IMR-90 (cell line): Measurements from ENCODE around the gene BOD1. TPM values are rescaled to one million over a fixed set of nuclear protein-coding genes. Genes with fewer than 3 reads are reported as not detected.
A peak's percentile ranks its signal among the peaks of the same experiment; 100 is the strongest.
"Not testable (repeated sequence)": the region's sequence is repeated elsewhere in the genome, so short reads cannot be mapped to it uniquely, and the experiment has no call there.

Experiments
- ATAC-seq: fragments of 200-7000 bp; cut with Tn5 transposase; 2 replicates; pipeline ENCODE4 v1.9.1; 2020; ENCODE audit warnings: low read depth, mild to moderate bottlenecking, moderate library complexity
- BruUV-seq: library from RNA; stranded (reverse); fragments of 400-500 nt; replicated peaks from 2 replicates; lab custom pipeline; 2021; lab: Mats Ljungman, UMichigan
- CTCF ChIA-PET: fragments of 300-600 bp; formaldehyde crosslinking; extraction: SDS; loops from one replicate; lab custom pipeline; 2021; ENCODE audit warnings: antibody characterized with exemption; lab: Yijun Ruan, JAX
- POLR2A ChIA-PET: fragments of 300-600 bp; sonication (Branson Sonifier 250); formaldehyde crosslinking; loops from one replicate; lab custom pipeline; 2022; ENCODE audit warnings: antibody characterized with exemption; ENCODE audit not compliant: unreplicated experiment; lab: Charles Lee
- DNase-seq: peaks from one replicate; pipeline ENCODE4 v3.0.0; 2013
- H2AFZ ChIP-seq: replicated peaks from 2 replicates; pipeline ENCODE3; 2013; ENCODE audit warnings: low read length, mild to moderate bottlenecking; ENCODE audit not compliant: poor library complexity
- H2AK5ac ChIP-seq: 2 replicates; pipeline ENCODE4 v1.6.1; 2013; ENCODE audit warnings: low read depth, low read length, inconsistent platforms
- H2AK9ac ChIP-seq: replicated peaks from 2 replicates; pipeline ENCODE3; 2013; ENCODE audit warnings: mild to moderate bottlenecking, low read depth, low read length, moderate library complexity; ENCODE audit not compliant: poor library complexity
- H2BK120ac ChIP-seq: 2 replicates; pipeline ENCODE4 v1.6.1; 2013; ENCODE audit warnings: low read depth, low read length, inconsistent platforms
- H2BK15ac ChIP-seq: 3 replicates; pipeline ENCODE4 v1.6.1; 2013; ENCODE audit warnings: low read depth, low read length, inconsistent platforms
- H2BK20ac ChIP-seq: 2 replicates; pipeline ENCODE4 v1.6.1; 2013; ENCODE audit warnings: low read depth, mild to moderate bottlenecking, inconsistent platforms, low read length, moderate library complexity
- H2BK5ac ChIP-seq: 2 replicates; pipeline ENCODE4 v1.6.1; 2013; ENCODE audit warnings: mild to moderate bottlenecking, low read depth, low read length, inconsistent platforms; ENCODE audit not compliant: poor library complexity, severe bottlenecking
- H3K14ac ChIP-seq: replicated peaks from 2 replicates; pipeline ENCODE4 v1.6.1; 2013; ENCODE audit warnings: low read depth, low read length, inconsistent platforms
- H3K18ac ChIP-seq: 2 replicates; pipeline ENCODE4 v1.6.1; 2013; ENCODE audit warnings: low read depth, low read length, control low read depth
- H3K23ac ChIP-seq: 2 replicates; pipeline ENCODE4 v1.6.1; 2013; ENCODE audit warnings: low read depth, low read length, inconsistent platforms
- H3K27ac ChIP-seq: 2 replicates; pipeline ENCODE4 v1.5.1; 2013; ENCODE audit warnings: mild to moderate bottlenecking, control low read depth, low read length; ENCODE audit not compliant: insufficient read depth
- H3K27me3 ChIP-seq: 2 replicates; pipeline ENCODE4 v1.6.1; 2013; ENCODE audit warnings: low read length; ENCODE audit not compliant: control insufficient read depth, insufficient read depth
- H3K36me3 ChIP-seq: 2 replicates; pipeline ENCODE4 v1.6.1; 2013; ENCODE audit warnings: low read length, mixed read lengths; ENCODE audit not compliant: control insufficient read depth, insufficient read depth
- H3K4ac ChIP-seq: 2 replicates; pipeline ENCODE4 v1.6.1; 2013; ENCODE audit warnings: low read depth, low read length, inconsistent platforms
- H3K4me1 ChIP-seq: 2 replicates; pipeline ENCODE4 v1.6.1; 2013; ENCODE audit warnings: low read length, mixed read lengths; ENCODE audit not compliant: control insufficient read depth, insufficient read depth
- H3K4me2 ChIP-seq: 2 replicates; pipeline ENCODE4 v1.6.1; 2013; ENCODE audit warnings: low read depth, mild to moderate bottlenecking, control low read depth, low read length, moderate library complexity
- H3K4me3 ChIP-seq: 2 replicates; pipeline ENCODE4 v1.5.1; 2013; ENCODE audit warnings: low read depth, mild to moderate bottlenecking, control low read depth, low read length, moderate library complexity; ENCODE audit not compliant: insufficient read depth
- H3K56ac ChIP-seq: 2 replicates; pipeline ENCODE4 v1.6.1; 2013; ENCODE audit warnings: low read length, inconsistent platforms; ENCODE audit not compliant: insufficient read depth; ENCODE audit errors: extremely low read depth
- H3K79me1 ChIP-seq, 2 experiments: 2 replicates each; pipeline ENCODE4 v1.6.1; 2013; ENCODE audit warnings: low read length in 2 of 2, inconsistent platforms in 1 of 2, low read depth in 1 of 2
- H3K9ac ChIP-seq: 2 replicates; pipeline ENCODE4 v1.6.1; 2013; ENCODE audit warnings: low read depth, low read length, control low read depth
- H3K9me1 ChIP-seq: 2 replicates; pipeline ENCODE4 v1.6.1; 2013; ENCODE audit warnings: low read length, inconsistent platforms; ENCODE audit not compliant: insufficient read depth
- H3K9me3 ChIP-seq: 2 replicates; pipeline ENCODE4 v1.6.1; 2013; ENCODE audit warnings: low read length; ENCODE audit not compliant: control insufficient read depth, insufficient read depth
- H4K20me1 ChIP-seq: 2 replicates; pipeline ENCODE4 v1.6.1; 2013; ENCODE audit warnings: low read length, inconsistent platforms; ENCODE audit not compliant: insufficient read depth
- H4K5ac ChIP-seq: 2 replicates; pipeline ENCODE4 v1.6.1; 2013; ENCODE audit warnings: mild to moderate bottlenecking, low read depth, low read length, control low read depth
- H4K8ac ChIP-seq, 2 experiments: 2 replicates each; pipeline ENCODE4 v1.6.1; 2013; ENCODE audit warnings: low read depth in 2 of 2, low read length in 2 of 2, control low read depth in 1 of 2, inconsistent platforms in 1 of 2
- H4K91ac ChIP-seq: 2 replicates; pipeline ENCODE4 v1.6.1; 2013; ENCODE audit warnings: low read depth, low read length, inconsistent platforms; ENCODE audit not compliant: insufficient read depth
- BHLHE40 ChIP-seq: fragments of 150-350 bp; IDR thresholded peaks from 2 replicates; pipeline ENCODE4 v1.6.1; 2016; ENCODE audit warnings: mild to moderate bottlenecking, low read depth, low read length
- WGBS, 2 experiments: methylation state at CpG; one replicate each; pipeline versions ENCODE4 v1.1.5 to v1.1.7; 2013; ENCODE audit warnings: missing lambda C conversion rate in 2 of 2; ENCODE audit not compliant: insufficient read length in 1 of 2; ENCODE audit errors: extremely low coverage in 2 of 2; 5-methylcytosine and 5-hydroxymethylcytosine counted together
- dilution Hi-C: fragments of 300-500 bp; cut with HindIII; formaldehyde crosslinking; loops from one replicate; pipeline ENCODE4 v1.14.3; 2018; ENCODE audit warnings: low sequenced_read_pairs; ENCODE audit not compliant: unreplicated experiment
- in situ Hi-C: fragments of 300-500 bp; cut with MboI; formaldehyde crosslinking; loops from 3 replicates; pipeline ENCODE4 v1.14.3; 2019; ENCODE audit warnings: low sequenced_read_pairs, inconsistent platforms, mixed read lengths
- intact Hi-C: fragments of 100-400 bp; cut with micrococcal nuclease; formaldehyde crosslinking; loops from 2 replicates; pipeline ENCODE4 v1.10.0; 2022
- polyA plus RNA-seq, 3 experiments: library from polyadenylated mRNA; depleted of rRNA; stranded (reverse); fragments of >200 nt; gene quantifications; 2 replicates each; pipeline ENCODE4 v1.2.3, GENCODE V29; 2012; ENCODE audit warnings: low replicate concordance in 1 of 3
- total RNA-seq: library from RNA; depleted of rRNA; stranded (reverse); fragments of >200 nt; gene quantifications from 2 replicates; pipeline ENCODE4 v1.2.3, GENCODE V29; 2012

The BOD1 gene
- total and polyA plus RNA-seq, 2 of the 4 experiments (the other 2 are of a cell fraction): 57.9 to 71.7 TPM

GRCh38 chr5:173590436-173591055 is 25.9 kb downstream of the BOD1 start:
- Histone ChIP-seq H4K8ac (0 out of 4 replicates have a peak overlapping the region, but pooled peaks of 1 of the 2 experiments have one; percentile 12), H4K5ac (no peak overlapping the region), H3K18ac (no peak overlapping the region; the same call in 1 of the 2 replicates), H3K4me3 (no peak overlapping the region), H3K9me3 (peaks cover 11% of the 10 kb centered on the region), H3K23ac (no peak overlapping the region), H2BK120ac (no peak overlapping the region), H3K4me1 (peaks cover 3% of the 10 kb centered on the region), H4K91ac (no peak overlapping the region), H3K79me1 (no peaks in the 10 kb centered on the region), H3K56ac (no peak overlapping the region), H3K4me2 (no peak overlapping the region), H3K14ac (no peak overlapping the region), H2BK20ac (no peak overlapping the region), H4K20me1 (no peaks in the 10 kb centered on the region), H2AFZ (peak overlapping the region; percentile 50), H3K36me3 (peaks cover 4% of the 10 kb centered on the region; the same call in 1 of the 2 replicates), H2AK9ac (no peak overlapping the region), H3K9me1 (peaks cover 3% of the 10 kb centered on the region; the same call in 1 of the 2 replicates), H2BK15ac (no peak overlapping the region), H2BK5ac (no peak overlapping the region), H2AK5ac (no peak overlapping the region), H3K9ac (no peak overlapping the region), H3K27me3 (no peaks in the 10 kb centered on the region), H3K4ac (no peak overlapping the region), H3K27ac (no peak overlapping the region)
- POLR2A ChIA-PET: no interaction called here
- no TSS peak for BruUV-seq
- in situ Hi-C loops: loop anchor here (25.0 kb wide), 2 partner anchors 428 to 878 kb away; no protein-coding TSS in a partner anchor
- no peak for TF ChIP-seq BHLHE40
- CTCF ChIA-PET: interaction anchor here (0.6 to 1.2 kb wide), 3 partner anchors 18 to 315 kb away, joined by 3 read pairs; no protein-coding TSS in a partner anchor
- DNase-seq (no peak), ATAC-seq (no peak)
- intact Hi-C loops: no loop called here
- dilution Hi-C loops: no loop called here
- 34% methylated on average over 5 of the region's 8 CpGs; no CpG with 5 or more reads in 1 of the 2 experiments for WGBS, 2 experiments

DNA sequence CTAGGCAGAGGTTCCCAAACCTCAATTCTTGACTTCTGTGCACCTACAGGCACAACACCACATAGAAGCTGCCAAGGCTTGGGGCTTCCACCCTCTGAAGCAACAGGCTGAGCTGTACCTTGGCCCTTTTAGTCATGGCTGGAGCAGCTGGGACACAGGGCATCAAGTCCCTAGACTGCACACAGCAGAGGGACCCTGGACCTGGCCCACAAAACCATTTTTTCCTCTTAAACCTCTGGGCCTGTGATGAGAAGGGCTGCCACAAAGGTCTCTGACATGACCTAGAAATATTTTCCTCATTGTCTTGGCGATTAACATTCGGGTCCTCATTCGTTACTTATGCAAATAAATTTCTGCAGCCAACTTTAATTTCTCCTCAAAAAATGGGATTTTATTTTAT is 30.3 kb downstream of the BOD1 start:
- H3K9me1 ChIP-seq, DNase-seq, H3K56ac ChIP-seq, H3K79me1 ChIP-seq, intact Hi-C loops, H3K18ac ChIP-seq, dilution Hi-C loops, H4K5ac ChIP-seq, H3K27ac ChIP-seq, H4K20me1 ChIP-seq, H3K36me3 ChIP-seq, CTCF ChIA-PET, H2AK9ac ChIP-seq, H3K9me3 ChIP-seq, ATAC-seq, H2AK5ac ChIP-seq, POLR2A ChIA-PET, H3K23ac ChIP-seq, H2BK120ac ChIP-seq, H4K8ac ChIP-seq, BruUV-seq, H2BK15ac ChIP-seq, H2BK5ac ChIP-seq, H3K14ac ChIP-seq, H3K27me3 ChIP-seq, H2AFZ ChIP-seq, H3K4ac ChIP-seq, H2BK20ac ChIP-seq, H3K4me3 ChIP-seq, H3K9ac ChIP-seq, H3K4me2 ChIP-seq, H4K91ac ChIP-seq: not testable (repeated sequence)
- in situ Hi-C loops: loop anchor here (25.0 kb wide), 2 partner anchors 424 to 874 kb away; no protein-coding TSS in a partner anchor
- H3K4me1 ChIP-seq: peaks cover 11% of the 10 kb centered on the region; the same call in 1 of the 2 replicates
- no CpG with 5 or more reads among the region's 3 CpGs for WGBS, 2 experiments
